Measurements from ENCODE around the gene MYEF2. TPM values are rescaled to one million over a fixed set of nuclear protein-coding genes. Genes with fewer than 3 reads are reported as not detected.

Gene MYEF2
- total RNA-seq, 2 donors from 2014 or later: 12.9 to 16.6 TPM

- WGBS, 2 donors: 83 to 89% methylated on average over 4 of the region's 4 CpGs
- Histone ChIP-seq H3K9me3 (no peaks in the 10 kb centered on the region), H3K27me3 (no peaks in the 10 kb centered on the region), H3K4me1 (no peaks in the 10 kb centered on the region), H3K36me3 (replicated peaks in 1 of 2; ENCODE audit: insufficient read depth in 1 of 2, low read depth in 2 of 2) (no peaks in the 10 kb centered on the region), H3K4me3 (no peak overlapping the region), H3K27ac (no peak overlapping the region)
- ATAC-seq (no peak), DNase-seq (no peak)
- intact Hi-C loops (cut with DNase I): no loop called here
- TF ChIP-seq POLR2A (IDR thresholded peaks at IDR 0.05) (no peak), CTCF (IDR thresholded peaks at IDR 0.05) (no peak)
Observed at GRCh38 chr15:48109212-48109611, 68.9 kb downstream of the MYEF2 start.

- Histone ChIP-seq H3K27ac (no peak overlapping the region), H3K9me3 (no peaks in the 10 kb centered on the region), H3K27me3 (no peaks in the 10 kb centered on the region), H3K4me3 (no peak overlapping the region), H3K4me1 (no peaks in the 10 kb centered on the region), H3K36me3 (replicated peaks in 1 of 2; ENCODE audit: insufficient read depth in 1 of 2, low read depth in 2 of 2) (no peaks in the 10 kb centered on the region)
- 40 to 51% methylated on average over 2 of the region's 2 CpGs for WGBS, 2 donors
- no peak for DNase-seq
- TF ChIP-seq CTCF (IDR thresholded peaks at IDR 0.05): no peak
- ATAC-seq: no peak
- intact Hi-C loops (cut with DNase I): no loop called here
Observed at GRCh38 chr15:48105936-48106335, 72.2 kb downstream of the MYEF2 start.

GRCh38 chr15:48103647-48104046, 74.4 kb downstream of the MYEF2 start:
- DNase-seq (no peak), ATAC-seq (no peak)
- H3K4me3 ChIP-seq: no peak overlapping the region
- no peaks in the 10 kb centered on the region for H3K36me3 ChIP-seq (replicated peaks in 1 of 2; ENCODE audit: insufficient read depth in 1 of 2, low read depth in 2 of 2)
- 61 to 69% methylated on average over 5 of the region's 5 CpGs for WGBS, 2 donors
- intact Hi-C loops (cut with DNase I): no loop called here
- no peaks in the 10 kb centered on the region for H3K27me3 ChIP-seq
- no peaks in the 10 kb centered on the region for H3K9me3 ChIP-seq
- H3K4me1 ChIP-seq: no peaks in the 10 kb centered on the region
- H3K27ac ChIP-seq: no peak overlapping the region
- TF ChIP-seq POLR2A (IDR thresholded peaks at IDR 0.05): no peak
- TF ChIP-seq CTCF (IDR thresholded peaks at IDR 0.05): no peak

- intact Hi-C loops (cut with DNase I): no loop called here
- H3K36me3 ChIP-seq (replicated peaks in 1 of 2; ENCODE audit: insufficient read depth in 1 of 2, low read depth in 2 of 2): no peaks in the 10 kb centered on the region
- H3K9me3 ChIP-seq: no peaks in the 10 kb centered on the region
- 69 to 74% methylated on average over 6 of the region's 6 CpGs for WGBS, 2 donors
- ATAC-seq (no peak), DNase-seq (no peak)
- H3K27me3 ChIP-seq: no peaks in the 10 kb centered on the region
- no peak overlapping the region for H3K27ac ChIP-seq
- no peaks in the 10 kb centered on the region for H3K4me1 ChIP-seq
- H3K4me3 ChIP-seq: no peak overlapping the region
- TF ChIP-seq POLR2A (IDR thresholded peaks at IDR 0.05) (no peak), CTCF (IDR thresholded peaks at IDR 0.05) (no peak)
Observed at GRCh38 chr15:48102167-48102566, 75.9 kb downstream of the MYEF2 start.

GRCh38 chr15:48101376-48101961, 76.6 kb downstream of the MYEF2 start:
- ATAC-seq: no peak
- Histone ChIP-seq H3K9me3 (no peaks in the 10 kb centered on the region), H3K27me3 (no peaks in the 10 kb centered on the region), H3K36me3 (replicated peaks in 1 of 2; ENCODE audit: insufficient read depth in 1 of 2, low read depth in 2 of 2) (no peaks in the 10 kb centered on the region), H3K4me1 (no peaks in the 10 kb centered on the region), H3K4me3 (no peak overlapping the region), H3K27ac (no peak overlapping the region)
- no peak for DNase-seq
- 33 to 38% methylated on average over 6 of the region's 6 CpGs for WGBS, 2 donors
- intact Hi-C loops (cut with DNase I): no loop called here
- TF ChIP-seq CTCF (IDR thresholded peaks at IDR 0.05) (no peak), POLR2A (IDR thresholded peaks at IDR 0.05) (no peak)
